ENCODE results near the gene YAF2. TPM values are rescaled to one million over a fixed set of nuclear protein-coding genes. Genes with fewer than 3 reads are reported as not detected.

Gene YAF2
- total RNA-seq, 1 donor: 19.9 TPM

GRCh38 chr12:42237853-42238239 lies 202 bp downstream of the YAF2 start:
- no peak overlapping the region for H3K4me2 ChIP-seq (ENCODE audit: insufficient read depth, low read length)
- peaks cover 29% of the 10 kb centered on the region for H3K4me1 ChIP-seq (ENCODE audit: insufficient read depth, low read length)
- no peaks in the 10 kb centered on the region for H3K9me3 ChIP-seq (ENCODE audit: low read depth, low read length)
- H3K79me2 ChIP-seq (ENCODE audit: insufficient read depth, low read length): peaks cover 57% of the 10 kb centered on the region
- peaks cover 6% of the 10 kb centered on the region for H4K20me1 ChIP-seq (ENCODE audit: insufficient read depth, low read length)
- peaks cover 17% of the 10 kb centered on the region for H3K36me3 ChIP-seq (ENCODE audit: insufficient read depth, low read length)
- peak; percentile 92 for DNase-seq (ENCODE audit: insufficient read length, low spot score, missing footprints)
- TF ChIP-seq, protein P1, sequence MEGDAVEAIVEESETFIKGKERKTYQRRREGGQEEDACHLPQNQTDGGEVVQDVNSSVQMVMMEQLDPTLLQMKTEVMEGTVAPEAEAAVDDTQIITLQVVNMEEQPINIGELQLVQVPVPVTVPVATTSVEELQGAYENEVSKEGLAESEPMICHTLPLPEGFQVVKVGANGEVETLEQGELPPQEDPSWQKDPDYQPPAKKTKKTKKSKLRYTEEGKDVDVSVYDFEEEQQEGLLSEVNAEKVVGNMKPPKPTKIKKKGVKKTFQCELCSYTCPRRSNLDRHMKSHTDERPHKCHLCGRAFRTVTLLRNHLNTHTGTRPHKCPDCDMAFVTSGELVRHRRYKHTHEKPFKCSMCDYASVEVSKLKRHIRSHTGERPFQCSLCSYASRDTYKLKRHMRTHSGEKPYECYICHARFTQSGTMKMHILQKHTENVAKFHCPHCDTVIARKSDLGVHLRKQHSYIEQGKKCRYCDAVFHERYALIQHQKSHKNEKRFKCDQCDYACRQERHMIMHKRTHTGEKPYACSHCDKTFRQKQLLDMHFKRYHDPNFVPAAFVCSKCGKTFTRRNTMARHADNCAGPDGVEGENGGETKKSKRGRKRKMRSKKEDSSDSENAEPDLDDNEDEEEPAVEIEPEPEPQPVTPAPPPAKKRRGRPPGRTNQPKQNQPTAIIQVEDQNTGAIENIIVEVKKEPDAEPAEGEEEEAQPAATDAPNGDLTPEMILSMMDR (IDR thresholded peaks at IDR 0.05; ENCODE audit: extremely low read depth, low read depth, low read length): no peak
- H3K4me3 ChIP-seq (ENCODE audit: insufficient read depth, low read length): peak overlapping the region; percentile 90
- H3K27ac ChIP-seq (ENCODE audit: low read depth, low read length): peak overlapping the region; percentile 58
- H3K27me3 ChIP-seq (ENCODE audit: insufficient read depth, low read length): no peaks in the 10 kb centered on the region
- peak overlapping the region; percentile 70 for H2AFZ ChIP-seq (ENCODE audit: low read length)

DNA sequence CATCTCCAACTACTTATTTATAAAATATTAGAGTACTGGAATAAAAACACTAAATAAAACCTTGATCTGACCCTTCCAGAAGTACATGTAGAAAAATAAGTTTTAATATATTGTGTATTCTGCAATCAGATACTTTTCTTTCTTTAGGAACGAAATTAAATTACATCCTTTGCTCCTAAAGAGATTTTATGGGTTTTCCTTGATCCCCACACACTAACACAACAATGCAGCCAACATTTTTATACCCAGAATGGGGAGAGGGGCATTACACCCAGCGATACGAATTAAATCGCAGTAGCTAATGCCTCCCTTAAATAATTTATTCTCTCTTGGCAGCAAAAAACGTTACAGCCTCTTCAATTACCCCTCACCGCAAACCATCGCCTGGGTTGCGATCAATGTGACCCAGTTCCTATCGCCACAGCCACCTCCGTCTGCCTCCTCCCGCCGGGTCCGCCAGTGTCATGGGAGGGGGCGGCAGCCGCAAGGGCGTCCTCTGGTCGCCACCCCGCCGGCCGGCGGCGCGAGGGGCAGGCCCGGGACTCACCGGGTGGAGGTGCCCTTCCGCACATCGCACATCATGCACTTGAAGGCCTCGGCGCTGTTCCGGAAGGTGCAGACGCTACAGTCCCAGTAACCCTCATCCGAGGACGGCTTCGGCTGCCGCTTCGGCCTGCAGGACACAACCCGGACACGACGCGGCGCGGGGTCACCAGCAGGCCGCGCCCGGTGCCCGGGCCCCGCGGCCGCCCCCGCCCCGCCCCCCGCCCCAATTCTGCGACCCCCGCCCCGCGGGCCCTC lies 796 bp downstream of the YAF2 start:
- peaks cover 29% of the 10 kb centered on the region for H3K4me1 ChIP-seq (ENCODE audit: insufficient read depth, low read length)
- TF ChIP-seq, protein P1 (IDR thresholded peaks at IDR 0.05; ENCODE audit: extremely low read depth, low read depth, low read length): peak; percentile 21
- peak; percentile 96 for DNase-seq (ENCODE audit: insufficient read length, low spot score, missing footprints)
- peak overlapping the region; percentile 91 for H2AFZ ChIP-seq (ENCODE audit: low read length)
- peaks cover 17% of the 10 kb centered on the region for H3K36me3 ChIP-seq (ENCODE audit: insufficient read depth, low read length)
- peak overlapping the region; percentile 67 for H3K27ac ChIP-seq (ENCODE audit: low read depth, low read length)
- H3K27me3 ChIP-seq (ENCODE audit: insufficient read depth, low read length): no peaks in the 10 kb centered on the region
- H3K9me3 ChIP-seq (ENCODE audit: low read depth, low read length): no peaks in the 10 kb centered on the region
- H3K4me2 ChIP-seq (ENCODE audit: insufficient read depth, low read length): peak overlapping the region; percentile 94
- H3K79me2 ChIP-seq (ENCODE audit: insufficient read depth, low read length): peaks cover 63% of the 10 kb centered on the region
- peaks cover 6% of the 10 kb centered on the region for H4K20me1 ChIP-seq (ENCODE audit: insufficient read depth, low read length)
- H3K4me3 ChIP-seq (ENCODE audit: insufficient read depth, low read length): peak overlapping the region; percentile 90

DNA sequence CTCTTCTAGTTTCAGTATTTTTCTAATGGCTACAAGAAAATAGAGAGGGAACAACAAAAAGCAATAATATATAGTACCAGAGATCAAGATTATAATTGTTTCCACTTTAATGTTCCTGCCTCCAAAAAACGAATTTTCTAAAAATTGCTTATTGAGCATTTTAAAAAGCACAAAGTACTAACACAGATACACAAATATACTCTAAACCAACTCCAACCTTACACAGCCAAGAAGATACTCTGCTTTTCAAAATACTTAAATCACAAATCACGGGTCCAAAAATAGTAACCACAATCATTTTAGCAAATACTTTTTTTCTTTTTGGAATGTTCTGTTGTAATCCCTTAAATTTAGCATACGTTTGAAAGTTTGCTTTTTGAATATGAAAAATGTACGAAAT lies 2.0 kb downstream of the YAF2 start:
- DNase-seq (ENCODE audit: insufficient read length, low spot score, missing footprints): peak; percentile 72
- H2AFZ ChIP-seq (ENCODE audit: low read length): no peak overlapping the region
- H3K79me2 ChIP-seq (ENCODE audit: insufficient read depth, low read length): peaks cover 75% of the 10 kb centered on the region

DNA sequence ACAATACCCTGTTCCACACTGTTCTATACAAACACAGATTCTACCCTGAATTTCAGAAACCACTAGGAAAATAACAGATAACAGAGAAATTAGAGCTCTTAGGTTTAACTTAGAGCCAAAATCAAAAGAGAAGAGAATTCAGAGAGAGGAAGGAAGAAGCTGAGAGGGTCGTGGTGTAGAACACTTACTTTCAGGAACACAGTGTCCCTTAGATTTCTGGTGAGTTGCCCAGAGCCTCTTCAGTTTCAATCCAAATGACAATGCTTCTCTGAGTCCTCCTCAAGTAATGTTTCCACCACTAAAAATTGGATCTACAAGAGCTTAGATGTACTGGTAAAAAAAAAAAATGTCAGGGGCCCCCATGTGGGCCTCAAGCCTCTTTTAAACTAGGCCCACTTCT lies 2.6 kb downstream of the YAF2 start:
- peaks cover 8% of the 10 kb centered on the region for H4K20me1 ChIP-seq (ENCODE audit: insufficient read depth, low read length)
- H3K27me3 ChIP-seq (ENCODE audit: insufficient read depth, low read length): no peaks in the 10 kb centered on the region
- peaks cover 79% of the 10 kb centered on the region for H3K79me2 ChIP-seq (ENCODE audit: insufficient read depth, low read length)
- H3K4me3 ChIP-seq (ENCODE audit: insufficient read depth, low read length): peak overlapping the region; percentile 90
- peaks cover 17% of the 10 kb centered on the region for H3K36me3 ChIP-seq (ENCODE audit: insufficient read depth, low read length)
- no peaks in the 10 kb centered on the region for H3K9me3 ChIP-seq (ENCODE audit: low read depth, low read length)
- peak overlapping the region; percentile 67 for H3K27ac ChIP-seq (ENCODE audit: low read depth, low read length)
- no peak overlapping the region for H2AFZ ChIP-seq (ENCODE audit: low read length)
- TF ChIP-seq, protein P1 (IDR thresholded peaks at IDR 0.05; ENCODE audit: extremely low read depth, low read depth, low read length): no peak
- DNase-seq (ENCODE audit: insufficient read length, low spot score, missing footprints): no peak
- H3K4me2 ChIP-seq (ENCODE audit: insufficient read depth, low read length): peak overlapping the region; percentile 94
- H3K4me1 ChIP-seq (ENCODE audit: insufficient read depth, low read length): peaks cover 29% of the 10 kb centered on the region

More for the DNA sequence above, 2.0 kb downstream of the YAF2 start:
- Histone ChIP-seq H4K20me1 (ENCODE audit: insufficient read depth, low read length) (peaks cover 6% of the 10 kb centered on the region), H3K36me3 (ENCODE audit: insufficient read depth, low read length) (peaks cover 17% of the 10 kb centered on the region), H3K4me1 (ENCODE audit: insufficient read depth, low read length) (peaks cover 29% of the 10 kb centered on the region), H3K4me3 (ENCODE audit: insufficient read depth, low read length) (peak overlapping the region; percentile 90), H3K4me2 (ENCODE audit: insufficient read depth, low read length) (peak overlapping the region; percentile 94), H3K27me3 (ENCODE audit: insufficient read depth, low read length) (no peaks in the 10 kb centered on the region), H3K27ac (ENCODE audit: low read depth, low read length) (peak overlapping the region; percentile 67), H3K9me3 (ENCODE audit: low read depth, low read length) (no peaks in the 10 kb centered on the region)
- TF ChIP-seq, protein P1 (IDR thresholded peaks at IDR 0.05; ENCODE audit: extremely low read depth, low read depth, low read length): no peak
